ENCODE data around the gene TSPAN18. TPM values are rescaled to one million over a fixed set of nuclear protein-coding genes. Genes with fewer than 3 reads are reported as not detected.

Gene TSPAN18
- total RNA-seq, 4 donors from 2014 or later = 0.95 to 4.5 (median 2.3) TPM

GRCh38 chr11:44945666-44946065 lies 218.9 kb downstream of the TSPAN18 start:
- WGBS, 2 donors = 68 to 69% methylated on average over 8 to 11 of the region's 11 CpGs
- intact Hi-C loops (cut with DNase I; ENCODE audit: low total_unique reads) = no loop called here
- TF ChIP-seq POLR2A (IDR thresholded peaks at IDR 0.05) = no peak
- TF ChIP-seq, protein P1, sequence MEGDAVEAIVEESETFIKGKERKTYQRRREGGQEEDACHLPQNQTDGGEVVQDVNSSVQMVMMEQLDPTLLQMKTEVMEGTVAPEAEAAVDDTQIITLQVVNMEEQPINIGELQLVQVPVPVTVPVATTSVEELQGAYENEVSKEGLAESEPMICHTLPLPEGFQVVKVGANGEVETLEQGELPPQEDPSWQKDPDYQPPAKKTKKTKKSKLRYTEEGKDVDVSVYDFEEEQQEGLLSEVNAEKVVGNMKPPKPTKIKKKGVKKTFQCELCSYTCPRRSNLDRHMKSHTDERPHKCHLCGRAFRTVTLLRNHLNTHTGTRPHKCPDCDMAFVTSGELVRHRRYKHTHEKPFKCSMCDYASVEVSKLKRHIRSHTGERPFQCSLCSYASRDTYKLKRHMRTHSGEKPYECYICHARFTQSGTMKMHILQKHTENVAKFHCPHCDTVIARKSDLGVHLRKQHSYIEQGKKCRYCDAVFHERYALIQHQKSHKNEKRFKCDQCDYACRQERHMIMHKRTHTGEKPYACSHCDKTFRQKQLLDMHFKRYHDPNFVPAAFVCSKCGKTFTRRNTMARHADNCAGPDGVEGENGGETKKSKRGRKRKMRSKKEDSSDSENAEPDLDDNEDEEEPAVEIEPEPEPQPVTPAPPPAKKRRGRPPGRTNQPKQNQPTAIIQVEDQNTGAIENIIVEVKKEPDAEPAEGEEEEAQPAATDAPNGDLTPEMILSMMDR (IDR thresholded peaks at IDR 0.05) = no peak
- no peak overlapping the region for H3K4me3 ChIP-seq (ENCODE audit: low read depth, poor library complexity, severe bottlenecking)
- no peak for DNase-seq (ENCODE audit: low spot score in 2 of 2)

GRCh38 chr11:44946263-44946662 lies 219.5 kb downstream of the TSPAN18 start:
- intact Hi-C loops (cut with DNase I; ENCODE audit: low total_unique reads) = no loop called here
- no peak overlapping the region for H3K4me3 ChIP-seq (ENCODE audit: low read depth, poor library complexity, severe bottlenecking)
- TF ChIP-seq POLR2A (IDR thresholded peaks at IDR 0.05) = no peak
- TF ChIP-seq, protein P1 (IDR thresholded peaks at IDR 0.05) = no peak
- peak; percentile 67 to 96 for DNase-seq (ENCODE audit: low spot score in 2 of 2)
- WGBS, 2 donors = 59 to 68% methylated on average over 7 to 12 of the region's 12 CpGs

DNA sequence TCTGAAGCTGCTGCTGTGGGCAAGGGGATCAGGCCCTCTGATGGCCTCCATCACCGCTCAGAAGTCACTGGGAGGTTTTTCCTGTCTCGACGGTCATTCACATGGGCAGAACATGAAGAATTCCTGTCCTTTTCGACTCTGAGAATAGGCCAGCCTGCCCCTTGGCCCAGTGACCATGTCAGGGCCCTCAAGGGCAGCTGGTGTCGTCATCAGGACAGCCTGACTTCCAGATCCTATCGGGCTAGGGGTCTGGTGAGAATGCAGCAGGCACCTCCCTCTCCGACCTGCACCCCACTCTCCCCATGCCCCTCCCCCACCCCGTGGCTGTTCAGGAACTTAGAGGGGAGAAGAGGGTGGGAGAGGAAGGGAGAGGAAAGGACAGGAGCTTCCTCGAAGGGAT lies 220.4 kb downstream of the TSPAN18 start:
- no peak for TF ChIP-seq POLR2A (IDR thresholded peaks at IDR 0.05)
- TF ChIP-seq, protein P1 (IDR thresholded peaks at IDR 0.05) = no peak
- H3K4me3 ChIP-seq (ENCODE audit: low read depth, poor library complexity, severe bottlenecking) = no peak overlapping the region
- WGBS, 2 donors = 66 to 67% methylated on average over 9 of the region's 9 CpGs
- intact Hi-C loops (cut with DNase I; ENCODE audit: low total_unique reads) = no loop called here
- DNase-seq (ENCODE audit: low spot score in 2 of 2) = no peak

- DNase-seq (ENCODE audit: low spot score in 2 of 2) = no peak
- H3K4me3 ChIP-seq (ENCODE audit: low read depth, poor library complexity, severe bottlenecking) = no peak overlapping the region
- intact Hi-C loops (cut with DNase I; ENCODE audit: low total_unique reads) = no loop called here
- 80 to 88% methylated on average over 3 of the region's 3 CpGs for WGBS, 2 donors
- TF ChIP-seq, protein P1 (IDR thresholded peaks at IDR 0.05) = no peak
- TF ChIP-seq POLR2A (IDR thresholded peaks at IDR 0.05) = no peak
Observed at GRCh38 chr11:44948155-44948554, 221.4 kb downstream of the TSPAN18 start.

GRCh38 chr11:44949160-44950030 lies 222.6 kb downstream of the TSPAN18 start:
- DNase-seq (ENCODE audit: low spot score in 2 of 2) = peak in 1 of 2 donors; percentile 89
- intact Hi-C loops (cut with DNase I; ENCODE audit: low total_unique reads) = no loop called here
- peak overlapping the region; percentile 78 for H3K4me3 ChIP-seq (ENCODE audit: low read depth, poor library complexity, severe bottlenecking)
- 8 to 13% methylated on average over 22 to 51 of the region's 57 CpGs for WGBS, 2 donors
- no peak for TF ChIP-seq POLR2A (IDR thresholded peaks at IDR 0.05)
- TF ChIP-seq, protein P1 (IDR thresholded peaks at IDR 0.05) = no peak
